Fibroblast of the aortic adventitia (primary cell): ENCODE measurements around the gene RARRES1. TPM values are rescaled to one million over a fixed set of nuclear protein-coding genes. Genes with fewer than 3 reads are reported as not detected.

Experiments used
- DNase-seq: peaks from one replicate; pipeline ENCODE4 v3.0.0-alpha.2; 2010; ENCODE audit warnings: low read depth
- H3K4me3 ChIP-seq: 2 replicates; pipeline ENCODE4 v1.5.1; 2011; ENCODE audit warnings: low read depth, mild to moderate bottlenecking, control low read depth, low read length, moderate library complexity
- CTCF ChIP-seq: IDR thresholded peaks from 2 replicates; pipeline ENCODE4 v1.5.1; 2011; ENCODE audit warnings: mild to moderate bottlenecking, low read length, control low read depth, inconsistent platforms; ENCODE audit not compliant: insufficient read depth
- total RNA-seq: library from RNA; depleted of rRNA; stranded (reverse); fragments of >200 nt; gene quantifications from 2 replicates; pipeline ENCODE4 v1.2.3, GENCODE V29; 2012; ENCODE audit warnings: low replicate concordance

RARRES1 gene
- total RNA-seq, 1 donor, result 47.8 TPM

GRCh38 chr3:158679547-158680000 lies 52.7 kb downstream of the RARRES1 start:
- peak; percentile 49 for DNase-seq
- no peak for TF ChIP-seq CTCF
- H3K4me3 ChIP-seq, result no peak overlapping the region

- no peak for DNase-seq
- H3K4me3 ChIP-seq, result no peak overlapping the region
- no peak for TF ChIP-seq CTCF
These were observed 53.6 kb downstream of the RARRES1 start for GRCh38 chr3:158678687-158679086.

GRCh38 chr3:158672215-158673176 lies 59.8 kb downstream of the RARRES1 start, which contains the start of gene LXN:
LXN (minus strand) TSS chr3:158672648; CDS start chr3:158672478, 170 bp downstream.
- peak; percentile 81 for DNase-seq
- peak within 1 kb of the TSS; percentile 80 for H3K4me3 ChIP-seq
- peak; percentile 89 for TF ChIP-seq CTCF

- peak overlapping the region; percentile 80 for H3K4me3 ChIP-seq
- peak; percentile 27 for DNase-seq
- no peak for TF ChIP-seq CTCF
These were observed 60.4 kb downstream of the RARRES1 start for GRCh38 chr3:158671821-158672214.

GRCh38 chr3:158668506-158668905 lies 63.8 kb downstream of the RARRES1 start:
- TF ChIP-seq CTCF, result no peak
- no peak overlapping the region for H3K4me3 ChIP-seq
- peak; percentile 77 for DNase-seq

- no peak for DNase-seq
- no peak for TF ChIP-seq CTCF
- no peak overlapping the region for H3K4me3 ChIP-seq
These were observed 65.8 kb downstream of the RARRES1 start for GRCh38 chr3:158666416-158666815.
